GM19395 (cell line): Measurements from ENCODE around the gene KRT84.

Experiments
- ATAC-seq: cut with Tn5 transposase; IDR thresholded peaks from one replicate; pipeline ENCODE4 v1.9.1; 2021; ENCODE audit warnings: mild to moderate bottlenecking, moderate library complexity; ENCODE audit not compliant: unreplicated experiment

Gene KRT84

DNA sequence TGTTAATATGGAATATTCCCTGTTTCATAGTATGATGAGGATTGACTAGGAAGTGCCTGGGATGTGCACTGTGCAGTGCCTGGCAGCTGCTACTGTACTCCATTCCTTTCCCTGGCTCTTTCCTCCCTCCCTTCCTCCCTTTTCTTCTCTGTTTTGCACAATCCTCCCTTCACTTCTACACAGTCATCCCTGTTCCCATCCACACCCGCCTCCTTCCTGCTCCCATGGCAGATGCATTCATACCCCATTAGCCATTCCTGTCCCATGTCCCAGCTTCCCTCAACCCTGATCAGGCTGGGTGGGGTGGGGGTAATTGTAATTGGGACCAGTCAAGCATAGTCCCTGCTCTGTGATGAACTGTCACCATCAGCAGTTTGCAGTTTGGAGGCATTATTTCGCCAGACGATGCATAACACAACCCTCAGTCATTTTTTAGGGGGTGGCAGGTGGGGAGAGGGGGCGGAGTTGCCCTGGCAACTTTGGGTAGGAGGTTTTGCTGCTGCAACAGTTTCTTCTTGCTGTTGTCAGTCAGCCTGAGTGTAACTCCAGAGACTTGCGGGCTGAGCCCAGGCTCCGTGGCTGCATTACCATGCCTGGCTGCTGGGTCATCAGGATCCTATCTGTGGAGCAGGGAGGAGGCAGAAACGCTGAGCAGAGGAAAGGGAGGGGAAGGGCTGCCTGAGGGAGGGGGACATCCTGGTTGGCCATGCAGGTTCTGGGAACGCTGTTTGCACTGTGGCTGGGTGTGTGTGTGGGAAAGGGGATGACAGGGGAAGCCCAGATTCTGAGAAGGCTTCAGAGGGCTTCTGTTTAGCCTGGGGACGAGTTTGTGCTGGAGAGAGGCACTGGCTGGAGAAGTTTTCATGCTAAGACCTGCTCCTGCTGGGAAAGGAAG is 4.1 kb upstream of the KRT84 start:
- ATAC-seq = no peak

DNA sequence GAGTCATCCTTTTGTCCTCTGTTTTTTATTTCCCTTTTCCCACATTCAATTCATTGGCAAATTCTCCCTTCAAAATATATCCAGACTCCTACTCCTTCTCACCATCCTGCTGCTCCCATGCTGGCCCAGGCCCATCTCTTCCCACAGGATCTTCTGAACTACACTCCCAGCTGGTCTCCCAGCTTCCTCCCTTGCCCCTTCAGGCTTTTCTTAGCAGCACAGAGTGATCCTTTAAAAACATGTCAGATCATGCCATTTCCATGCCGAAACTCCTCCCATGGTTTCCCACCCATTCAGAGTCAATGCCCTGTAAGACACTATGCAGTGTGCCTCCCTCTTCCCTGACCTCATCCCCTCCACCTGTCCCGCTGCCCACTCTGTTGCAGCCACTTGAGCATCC is 2.4 kb upstream of the KRT84 start:
- no peak for ATAC-seq

DNA sequence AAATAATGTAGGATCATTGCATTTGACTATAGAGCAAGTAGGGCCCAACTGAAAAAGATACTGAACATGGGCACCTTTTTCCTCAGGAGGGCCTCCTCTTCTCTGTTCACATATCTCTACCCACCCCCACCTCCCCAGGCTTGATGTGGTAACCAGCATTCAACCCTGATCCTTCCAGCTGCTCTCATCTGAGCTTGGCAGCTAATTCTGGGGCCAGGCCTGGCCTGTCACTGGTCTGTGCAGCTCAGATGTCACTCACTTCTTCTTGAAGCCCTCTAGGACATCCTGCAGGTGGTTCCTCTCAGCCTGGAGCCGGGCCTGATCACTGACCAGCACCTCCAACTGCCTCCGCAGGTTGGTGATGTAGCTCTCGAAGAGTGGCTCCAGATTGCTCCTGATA is 2.1 kb downstream of the KRT84 start:
- ATAC-seq = no peak

DNA sequence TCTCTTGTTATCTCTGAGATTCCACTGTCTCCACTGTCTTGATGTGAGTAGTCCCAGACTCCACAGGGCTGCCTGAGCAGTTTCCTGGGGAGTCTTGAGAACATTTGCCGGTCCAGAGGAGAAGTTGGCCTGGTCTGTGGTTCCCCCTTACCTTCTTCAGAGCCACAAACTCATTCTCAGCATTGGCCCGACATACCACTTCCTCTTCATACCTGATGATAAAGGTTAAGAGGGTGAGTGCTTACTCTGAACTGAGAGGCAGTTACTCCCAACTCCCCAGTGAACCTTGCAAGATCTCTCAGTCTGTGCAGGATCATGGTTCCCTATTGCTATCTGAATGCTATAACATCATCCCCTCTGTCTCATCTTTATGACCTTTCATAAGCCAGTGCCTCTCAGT is 2.6 kb downstream of the KRT84 start:
- ATAC-seq = no peak

DNA sequence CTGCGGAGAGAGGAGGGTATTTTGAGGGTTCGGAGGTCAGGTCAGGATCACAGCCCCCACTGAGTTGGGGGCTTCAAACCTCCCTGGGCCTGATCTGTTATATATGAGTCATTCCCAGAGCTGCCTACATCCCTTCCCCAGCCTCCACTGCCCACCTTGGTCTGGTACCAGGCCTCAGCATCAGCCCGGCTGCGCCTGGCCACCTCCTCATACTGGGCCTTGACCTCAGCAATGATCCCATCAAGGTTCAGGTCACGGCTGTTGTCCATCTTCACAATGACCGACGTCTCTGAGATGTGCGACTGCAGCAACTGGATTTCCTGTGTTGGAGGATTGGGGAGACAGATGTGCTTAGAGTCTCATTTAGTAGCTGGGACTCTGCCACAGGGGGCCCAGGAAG is 4.2 kb downstream of the KRT84 start:
- ATAC-seq = no peak

DNA sequence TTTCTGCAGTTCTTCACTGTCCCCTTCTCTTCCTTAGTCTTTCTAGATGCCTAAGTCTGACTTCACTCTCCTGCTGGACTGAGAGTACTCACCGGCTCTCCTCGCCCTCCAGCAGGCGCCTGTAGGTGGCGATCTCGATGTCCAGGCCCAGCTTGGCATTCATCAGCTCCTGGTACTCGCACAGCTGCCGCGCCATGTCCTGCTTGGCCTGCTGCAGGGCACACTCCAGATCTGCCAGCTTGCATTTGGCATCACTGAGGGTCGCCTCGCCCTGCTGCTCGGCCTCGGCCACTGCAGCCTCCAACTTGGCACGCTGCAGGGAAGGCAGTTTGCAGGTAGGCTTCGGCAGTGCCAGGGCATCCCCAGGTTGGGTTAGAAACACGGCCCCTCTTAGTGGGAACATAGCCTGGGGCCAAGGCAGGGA is 5.2 kb downstream of the KRT84 start:
- no peak for ATAC-seq

DNA sequence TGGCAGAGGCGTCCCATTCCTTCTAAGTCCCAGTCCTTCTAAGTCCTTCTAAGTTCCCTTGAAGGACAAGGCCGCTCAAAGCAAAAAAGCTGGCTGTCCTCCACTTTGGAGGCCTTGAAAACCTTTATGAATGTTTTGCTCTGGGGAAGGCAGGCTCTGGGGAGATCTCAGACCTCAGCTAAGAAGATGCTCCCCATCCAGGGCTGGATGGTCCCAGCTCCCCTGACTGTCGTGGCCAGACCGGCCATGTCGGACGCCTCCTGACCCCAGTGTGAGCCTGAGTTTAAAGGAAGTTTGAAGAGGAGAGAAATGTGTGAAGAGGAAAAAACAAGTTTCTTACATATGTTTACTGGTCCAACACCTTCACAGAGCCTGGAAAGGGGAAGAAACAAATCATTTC is 5.9 kb downstream of the KRT84 start:
- ATAC-seq = no peak

DNA sequence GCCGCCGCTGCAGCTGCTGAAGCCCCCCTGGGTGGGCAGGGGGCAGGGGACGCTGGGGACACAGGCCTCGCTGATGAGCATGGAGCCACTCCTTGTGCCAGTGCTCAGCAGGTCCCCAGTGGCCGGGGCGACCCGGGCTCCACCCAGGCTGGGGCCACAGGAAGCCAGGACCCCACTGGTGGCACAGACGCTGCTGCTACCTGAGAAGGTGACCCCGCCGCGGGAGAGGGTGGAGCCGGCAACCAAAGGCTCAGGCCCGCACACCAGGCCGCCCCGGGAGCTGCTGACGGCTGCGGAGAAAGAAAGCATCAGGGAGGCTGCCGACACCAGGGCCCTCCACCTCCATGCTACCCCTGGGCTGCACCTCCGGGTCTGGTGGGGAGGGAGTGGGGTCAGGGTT is 7.4 kb downstream of the KRT84 start:
- no peak for ATAC-seq

DNA sequence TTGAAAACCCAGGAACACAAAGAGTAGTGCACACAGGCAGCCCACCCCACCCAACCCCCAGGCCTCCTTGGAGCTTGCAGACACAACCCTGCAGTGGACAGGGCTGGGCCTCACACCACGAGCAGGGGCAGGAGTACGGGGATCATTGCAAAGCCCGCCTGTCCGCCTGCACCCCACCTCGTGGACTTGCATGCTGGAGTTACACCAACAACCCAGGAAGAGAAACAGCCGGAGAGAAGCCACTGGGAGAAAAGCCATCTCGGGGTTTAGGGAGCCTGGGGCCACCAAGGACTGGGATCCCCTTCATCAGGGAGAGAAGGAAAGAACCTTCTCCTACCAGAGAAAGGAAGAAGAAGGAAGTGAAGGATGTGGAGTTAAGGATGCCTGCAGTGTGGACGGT is 8.2 kb downstream of the KRT84 start:
- no peak for ATAC-seq

DNA sequence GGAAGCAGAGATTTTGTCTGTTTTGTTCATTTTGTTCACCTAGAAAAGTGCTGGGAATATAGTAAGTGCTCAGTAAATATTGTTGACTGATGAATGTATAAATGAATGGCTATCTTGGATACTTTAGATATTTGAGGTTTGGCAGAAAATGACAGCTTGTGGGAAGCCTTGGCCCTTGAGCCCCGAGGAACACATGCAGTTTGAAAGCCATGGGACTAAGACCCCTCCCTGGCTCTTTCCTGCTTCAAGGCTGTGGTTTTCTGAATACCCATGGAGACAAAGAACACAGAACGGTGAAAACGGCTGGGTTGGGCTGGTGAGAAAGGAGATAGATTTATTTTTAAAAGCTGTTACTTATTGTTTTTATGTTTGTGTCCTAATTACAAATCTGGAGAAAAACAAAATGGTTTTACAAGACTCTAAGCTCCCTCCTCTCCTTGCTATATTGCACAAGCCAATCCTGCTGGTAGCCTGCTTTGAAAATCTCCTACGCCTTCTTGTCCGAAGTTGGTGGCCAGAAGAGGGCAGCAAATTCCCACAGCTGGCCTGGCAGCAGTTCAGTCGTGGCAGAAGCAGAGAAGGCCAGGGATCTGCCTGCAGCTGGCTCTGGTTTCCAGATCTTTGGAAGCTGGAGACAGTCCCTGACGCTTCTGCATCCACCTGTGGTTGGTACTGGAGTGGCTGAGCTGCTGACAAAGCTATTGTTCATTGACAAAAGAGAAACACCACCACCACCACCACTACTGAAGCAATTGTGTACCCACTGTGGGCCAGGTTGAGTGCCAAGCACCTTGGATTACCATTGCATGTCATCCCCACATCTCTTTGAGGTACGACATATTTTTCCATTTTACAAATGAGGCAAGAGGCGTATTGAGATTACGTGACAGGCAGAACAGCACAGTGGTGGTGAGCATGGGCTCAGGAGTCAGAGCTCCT is 13.0 kb downstream of the KRT84 start:
- no peak for ATAC-seq

DNA sequence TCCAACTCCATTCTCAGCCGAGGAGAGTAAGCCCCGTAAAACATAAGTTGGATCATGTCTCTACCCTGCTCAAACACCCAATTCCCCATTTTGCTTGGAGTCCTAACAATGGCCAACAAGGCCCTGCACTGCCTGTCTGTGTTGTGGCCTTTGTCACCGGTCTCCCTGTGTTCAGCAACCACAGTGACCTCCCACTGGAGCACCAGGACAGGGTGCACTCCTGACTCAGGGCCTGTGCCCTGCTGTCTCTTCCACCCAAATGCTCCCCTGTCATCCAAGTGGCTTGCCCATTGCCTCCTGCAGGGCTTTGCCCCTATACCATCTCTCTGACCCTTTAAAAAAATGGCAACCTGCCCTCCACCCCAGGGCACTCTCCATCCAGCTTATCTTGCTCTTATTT is 13.7 kb downstream of the KRT84 start:
- ATAC-seq = no peak

DNA sequence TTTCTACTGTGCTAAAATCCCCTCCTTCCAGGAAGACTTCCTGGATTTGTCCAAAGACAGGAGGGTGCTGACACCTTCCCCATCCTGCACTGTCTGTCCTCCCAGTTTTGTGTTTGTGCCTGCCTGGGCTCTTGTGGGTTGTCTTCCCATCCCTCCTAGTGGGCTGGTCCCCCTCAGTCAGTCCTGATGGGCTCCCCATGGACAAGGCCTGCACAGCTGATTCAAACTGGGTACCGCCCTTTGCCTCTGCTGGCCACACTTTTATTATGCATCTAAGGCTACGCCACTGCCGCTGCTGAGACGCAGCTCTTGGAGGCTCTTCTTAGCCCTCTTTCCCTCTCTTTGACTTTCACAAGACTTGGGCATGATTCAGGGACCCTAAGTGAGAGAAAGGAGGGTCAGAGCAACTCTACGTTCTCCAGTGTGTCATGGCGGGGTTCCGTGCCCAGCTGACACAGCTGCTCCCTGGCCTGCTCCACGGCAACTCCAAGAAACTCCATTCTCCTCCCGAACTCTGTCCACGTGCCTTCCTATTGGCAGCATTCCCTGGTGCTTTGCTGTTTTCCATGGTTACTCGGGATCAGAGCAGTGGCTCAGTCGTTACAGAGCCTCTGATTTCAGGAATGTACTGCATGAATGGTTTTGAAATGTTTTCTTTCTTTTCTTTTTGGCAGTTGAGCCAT is 14.4 kb downstream of the KRT84 start:
- no peak for ATAC-seq

DNA sequence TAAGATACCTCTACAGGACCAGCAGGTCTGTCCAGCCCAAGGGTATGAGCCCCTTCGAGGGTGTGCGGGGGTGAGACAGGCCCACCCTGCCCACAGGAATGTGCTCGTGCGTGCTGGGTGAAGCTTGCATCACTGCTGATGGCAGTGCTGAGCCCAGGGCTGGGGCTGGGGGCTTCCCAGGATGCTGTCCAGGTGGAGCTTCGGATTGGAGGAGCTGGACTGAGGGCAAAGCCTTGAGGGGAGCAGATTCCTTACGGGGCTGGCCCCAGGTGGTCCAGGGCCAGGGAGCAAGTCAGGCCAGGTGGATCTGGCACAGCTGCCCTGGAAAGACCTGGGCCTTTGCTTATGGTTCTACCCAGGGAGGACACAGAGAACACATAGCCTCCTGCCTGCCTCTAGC is 15.6 kb downstream of the KRT84 start:
- ATAC-seq = no peak

DNA sequence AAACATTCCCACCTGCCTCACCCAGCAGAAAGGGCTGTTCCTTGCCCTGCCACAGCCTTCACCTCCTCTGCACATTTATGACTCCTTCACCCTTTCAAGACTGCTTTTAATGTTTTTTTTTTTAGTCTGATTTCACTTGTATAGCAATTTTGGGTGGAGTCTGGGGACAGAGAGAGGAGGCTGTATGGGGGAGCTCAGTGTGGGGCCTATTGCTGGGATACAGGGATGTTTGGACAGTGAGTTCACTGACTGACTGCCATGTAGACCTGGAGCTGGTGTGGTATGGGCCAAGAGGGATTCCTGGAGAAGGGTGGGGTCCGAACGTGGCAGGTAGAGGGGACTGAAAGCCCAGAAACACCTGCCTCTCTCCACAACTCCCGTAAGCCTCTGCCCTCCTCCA is 16.2 kb downstream of the KRT84 start:
- ATAC-seq = no peak

DNA sequence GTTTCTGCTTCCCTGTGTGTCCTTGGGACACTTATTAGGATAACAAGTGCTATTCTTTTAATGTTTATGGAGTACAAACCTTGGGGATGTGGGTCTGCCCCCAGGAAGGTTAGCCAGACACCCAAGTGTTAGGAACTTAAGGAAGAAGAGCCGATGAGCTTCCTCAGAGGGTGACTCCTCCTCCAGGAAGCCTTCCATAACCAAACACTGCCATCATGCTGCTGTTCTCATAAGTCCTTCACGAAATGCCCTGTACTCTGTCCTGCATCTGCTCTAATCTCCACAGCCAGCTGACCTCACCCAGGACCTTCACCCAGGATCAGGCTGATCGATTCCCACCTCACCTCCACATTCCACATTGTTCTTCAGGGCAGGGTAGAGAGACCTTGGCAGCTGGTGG is 16.9 kb downstream of the KRT84 start:
- ATAC-seq = no peak

DNA sequence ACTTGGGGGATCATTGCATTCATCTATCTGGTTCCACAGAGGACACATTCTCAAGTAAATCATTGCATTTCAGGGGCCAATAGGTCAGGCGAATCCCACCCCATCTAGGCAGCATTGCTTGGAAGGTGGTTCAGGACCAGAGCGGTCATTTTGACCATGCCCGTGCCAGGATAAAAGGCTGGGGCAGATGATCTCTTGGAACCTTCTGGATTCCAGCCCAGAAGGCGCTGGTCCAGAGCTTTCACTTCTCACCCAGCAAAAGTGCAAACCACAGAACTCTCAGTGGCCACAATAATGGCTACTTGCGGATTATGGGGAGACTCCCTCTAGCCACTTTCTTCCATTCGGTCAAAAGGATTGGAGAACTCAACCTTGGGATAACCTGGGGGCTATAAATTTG is 17.6 kb downstream of the KRT84 start:
- no peak for ATAC-seq

DNA sequence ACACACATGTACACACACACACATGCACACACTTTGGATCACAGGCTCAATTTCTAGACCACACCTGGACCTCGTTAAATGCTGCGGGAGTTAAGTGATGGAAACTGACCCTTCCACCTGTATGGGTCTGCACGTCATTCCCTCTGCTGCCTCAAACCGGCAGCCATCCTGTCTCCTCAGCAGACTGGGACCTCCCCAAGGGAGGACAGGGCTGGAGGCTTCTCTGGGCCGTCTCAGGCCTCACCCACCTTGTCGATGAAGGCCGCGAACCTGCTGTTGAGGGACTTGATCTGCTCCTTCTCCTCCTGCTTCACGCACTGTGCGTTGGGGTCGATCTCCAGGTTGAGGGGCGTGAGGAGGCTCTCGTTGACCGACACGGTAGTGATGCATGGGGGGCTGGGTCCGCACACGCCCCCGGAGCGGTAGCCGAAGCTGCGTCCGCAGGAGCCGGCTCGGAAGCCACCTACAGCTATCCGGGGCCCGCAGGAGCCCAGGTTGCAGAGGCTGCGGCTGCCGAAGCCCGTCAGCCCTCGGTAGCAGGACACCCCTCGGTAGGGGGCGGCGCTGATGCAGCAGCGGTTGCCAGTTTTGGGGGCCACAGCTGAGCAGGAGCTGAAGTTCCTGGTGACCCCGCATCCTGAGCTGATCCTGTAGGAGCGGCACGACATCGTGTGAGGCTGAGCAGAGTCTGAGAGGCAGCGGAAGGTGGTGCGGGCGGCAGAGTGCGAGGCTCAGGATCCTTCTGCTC is 18.5 kb downstream of the KRT84 start, which contains the start of gene KRT85:
KRT85 (minus strand) TSS at position 744 of the 748 bp plus-strand sequence; CDS start at position 668, 76 bp downstream.
- ATAC-seq = no peak

DNA sequence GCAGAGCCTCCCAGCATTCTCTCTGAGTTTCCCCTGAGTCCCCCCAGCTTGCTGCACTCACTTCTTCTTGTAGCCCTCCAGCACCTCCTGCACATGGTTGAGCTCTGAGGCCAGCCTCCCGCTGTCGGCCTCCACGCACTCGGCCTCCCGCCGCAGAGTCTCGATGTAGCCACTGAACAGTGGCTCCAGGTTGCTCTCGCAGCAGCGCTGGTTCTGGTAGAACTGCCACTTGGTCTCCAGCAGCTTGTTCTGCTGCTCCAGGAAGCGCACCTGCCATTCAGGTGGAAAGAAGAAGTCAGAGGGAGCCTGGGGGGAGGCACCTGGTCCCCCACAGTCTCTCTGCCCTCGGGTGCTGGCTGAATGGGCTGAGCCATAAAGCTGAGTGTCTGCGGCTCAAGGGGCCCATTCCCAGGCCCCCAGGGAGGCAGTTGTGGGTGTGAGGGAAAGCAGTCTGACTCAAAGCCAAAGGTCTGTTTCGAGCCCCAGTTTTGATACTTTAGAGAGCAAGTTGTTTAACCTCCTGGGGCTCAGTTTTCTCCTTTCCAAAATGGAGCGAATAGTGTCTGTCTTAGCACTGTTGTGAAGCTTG is 20.5 kb downstream of the KRT84 start:
- ATAC-seq = no peak

DNA sequence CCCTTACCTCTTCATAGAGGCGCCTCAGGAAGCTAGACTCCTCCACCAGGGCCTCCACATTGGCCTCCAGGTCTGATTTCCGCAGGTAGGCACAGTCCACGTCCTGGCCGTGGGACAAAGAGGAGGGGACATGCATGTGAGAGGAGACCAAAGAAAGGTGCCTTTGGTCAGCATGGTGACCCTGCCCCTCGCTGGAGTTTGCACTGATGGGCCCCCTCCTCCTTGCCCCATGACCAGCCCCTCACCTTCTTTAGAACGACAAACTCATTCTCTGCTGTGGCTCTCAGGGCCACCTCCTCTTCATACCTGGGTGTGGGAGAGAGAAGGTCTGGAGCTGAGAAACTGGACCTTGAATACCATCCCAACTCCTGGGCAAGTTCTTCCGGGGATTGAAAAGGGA is 21.4 kb downstream of the KRT84 start:
- no peak for ATAC-seq

DNA sequence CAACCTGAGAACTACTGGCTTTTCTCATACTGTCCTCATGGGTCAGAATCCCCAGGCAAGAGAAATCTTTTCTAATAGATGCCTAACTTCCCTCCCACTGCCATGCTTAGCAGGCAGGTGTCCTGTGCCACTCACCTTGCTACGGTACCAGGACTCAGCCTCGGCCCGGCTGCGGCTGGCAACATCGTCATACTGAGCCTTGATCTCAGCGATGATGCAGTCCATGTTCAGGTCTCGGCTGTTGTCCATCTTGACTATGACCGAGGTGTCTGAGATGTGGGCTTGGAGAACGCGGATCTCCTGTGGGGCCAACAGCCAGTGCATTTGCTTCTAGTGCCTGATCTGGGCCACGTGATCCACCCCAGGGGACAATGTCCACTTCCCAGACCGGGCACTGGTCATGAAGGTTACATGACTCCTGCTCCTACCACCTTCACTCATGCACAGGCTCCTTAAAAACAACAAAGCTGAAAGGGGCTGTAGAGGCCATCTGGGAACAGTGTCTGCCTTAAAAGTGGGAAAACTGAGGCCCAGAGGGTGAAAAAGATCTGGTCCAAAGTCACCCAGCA is 22.3 kb downstream of the KRT84 start:
- ATAC-seq = no peak
